ENCODE data around the gene ZNF426.

ZNF426 gene

GRCh38 chr19:9494096-9494495 lies 44.3 kb downstream of the ZNF426 start:
- no peak for DNase-seq

DNA sequence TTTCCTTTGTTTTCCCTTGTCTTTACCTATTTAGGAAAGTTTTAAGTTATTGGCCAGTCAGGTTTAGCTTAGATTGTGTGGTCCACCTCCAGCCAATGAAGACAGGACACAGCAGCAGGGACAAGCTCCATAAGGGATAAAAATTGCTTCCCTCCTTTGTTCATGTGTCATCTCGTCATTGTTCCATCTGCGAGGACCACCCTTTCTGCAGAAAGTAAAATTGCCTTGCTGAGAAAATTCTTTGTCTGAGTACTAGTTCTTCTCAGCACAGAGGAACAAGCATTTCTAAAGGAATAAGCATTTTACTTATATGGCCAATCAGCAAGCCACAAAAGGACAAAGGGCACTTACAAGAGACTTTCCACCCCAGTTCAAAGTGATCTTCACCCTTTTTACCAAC lies 51.4 kb downstream of the ZNF426 start:
- DNase-seq, result no peak

DNA sequence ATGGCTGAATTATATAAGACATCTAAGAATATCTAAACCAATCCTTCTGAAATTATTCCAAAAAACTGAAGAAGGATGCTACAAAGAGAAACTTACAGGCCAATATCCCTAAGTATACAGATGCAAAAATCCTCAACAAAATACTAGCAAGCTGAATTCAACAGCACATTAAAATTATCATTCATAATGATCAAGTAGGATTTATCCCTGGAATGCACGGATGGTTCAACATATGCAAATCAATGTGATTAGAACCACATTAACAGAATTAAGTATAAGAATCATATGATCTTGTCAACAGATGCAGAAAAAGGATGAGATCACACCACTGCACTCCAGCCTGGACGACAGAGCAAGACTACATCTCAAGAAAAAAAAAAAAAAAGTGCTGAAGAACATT lies 53.3 kb downstream of the ZNF426 start:
- no peak for DNase-seq

DNA sequence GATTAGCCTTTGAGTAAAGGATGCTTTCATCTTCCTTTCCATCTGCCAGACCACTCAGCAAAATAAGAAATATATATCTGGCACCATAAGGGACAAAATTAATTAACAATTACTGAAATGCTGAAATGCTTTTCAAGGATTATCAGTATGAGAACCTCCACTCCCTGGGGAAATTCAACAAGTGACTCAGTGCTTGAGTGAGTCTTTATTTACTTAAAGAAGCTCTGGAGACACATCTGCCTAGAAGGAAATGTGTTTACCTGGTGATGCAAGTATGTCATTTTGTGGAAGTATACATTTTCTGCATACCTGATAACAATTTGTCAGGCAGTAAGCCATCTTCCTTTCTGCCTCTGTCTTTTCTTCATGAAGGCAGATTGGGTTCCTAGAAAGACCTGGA lies 63.5 kb downstream of the ZNF426 start:
- DNase-seq, result no peak

Data from NCI-H2029 (cell line).